HG02852 (cell line): ENCODE results near the gene RAB7B.
"Not testable (repeated sequence)": the region's sequence is repeated elsewhere in the genome, so short reads cannot be mapped to it uniquely, and the experiment has no call there.

Experiments
- ATAC-seq: cut with Tn5 transposase; IDR thresholded peaks from one replicate; pipeline ENCODE4 v1.9.1; 2021; ENCODE audit warnings: mild to moderate bottlenecking, moderate library complexity; ENCODE audit not compliant: unreplicated experiment

RAB7B gene

DNA sequence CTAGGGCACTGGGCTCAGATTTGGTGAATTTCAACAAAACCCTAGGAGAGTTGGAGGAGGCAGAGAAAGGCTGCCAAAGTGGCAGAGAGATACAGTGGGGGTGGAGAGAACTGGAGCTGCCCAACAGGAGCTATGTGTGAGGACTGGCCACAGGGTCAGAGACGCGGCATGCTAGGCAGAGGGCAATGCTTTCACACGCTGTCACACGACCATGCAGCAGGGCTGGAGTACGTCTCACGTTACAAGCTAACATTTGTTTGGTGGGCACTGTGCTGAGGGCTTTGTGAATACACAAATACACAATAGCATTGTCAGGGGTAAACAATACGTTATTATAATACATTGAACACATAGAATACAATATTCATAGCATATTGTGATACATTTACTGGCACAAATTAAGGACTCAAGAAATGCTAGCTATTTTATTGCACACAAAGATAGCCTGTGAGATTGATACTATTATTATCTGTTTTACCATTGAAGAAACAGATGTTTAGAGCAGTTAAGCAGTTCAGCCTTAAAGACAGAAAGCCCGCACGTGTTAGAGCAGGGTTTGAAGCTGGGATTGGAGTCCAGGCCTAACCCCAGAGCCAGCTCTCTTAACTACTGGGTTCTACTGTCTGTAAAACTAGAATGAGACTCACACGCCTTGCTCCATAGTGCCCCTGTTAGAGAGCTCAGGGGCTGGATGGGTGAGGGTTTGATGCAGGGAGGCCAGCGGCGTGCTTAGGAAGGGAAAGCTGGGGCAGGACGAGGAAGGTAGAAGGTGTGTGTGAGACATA is 4.5 kb downstream of the RAB7B start:
- no peak for ATAC-seq

DNA sequence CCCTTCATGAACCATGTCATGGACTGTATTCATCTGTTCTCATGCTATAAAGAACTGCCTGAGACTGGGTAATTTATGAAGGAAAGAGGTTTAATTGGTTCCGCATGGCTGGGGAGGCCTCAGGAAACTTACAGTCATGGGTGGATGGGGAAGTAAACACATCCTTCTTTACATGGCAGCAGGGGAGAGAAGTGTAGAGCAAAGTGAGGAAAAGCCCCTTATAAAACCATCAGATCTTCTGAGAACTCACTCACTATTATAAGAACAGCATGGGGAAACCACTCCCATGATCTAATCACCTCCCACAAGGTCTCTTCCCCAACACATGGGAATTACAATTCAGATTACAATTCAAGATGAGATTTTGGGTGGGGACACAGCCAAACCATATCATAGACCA is 6.6 kb downstream of the RAB7B start:
- ATAC-seq: not testable (repeated sequence)

DNA sequence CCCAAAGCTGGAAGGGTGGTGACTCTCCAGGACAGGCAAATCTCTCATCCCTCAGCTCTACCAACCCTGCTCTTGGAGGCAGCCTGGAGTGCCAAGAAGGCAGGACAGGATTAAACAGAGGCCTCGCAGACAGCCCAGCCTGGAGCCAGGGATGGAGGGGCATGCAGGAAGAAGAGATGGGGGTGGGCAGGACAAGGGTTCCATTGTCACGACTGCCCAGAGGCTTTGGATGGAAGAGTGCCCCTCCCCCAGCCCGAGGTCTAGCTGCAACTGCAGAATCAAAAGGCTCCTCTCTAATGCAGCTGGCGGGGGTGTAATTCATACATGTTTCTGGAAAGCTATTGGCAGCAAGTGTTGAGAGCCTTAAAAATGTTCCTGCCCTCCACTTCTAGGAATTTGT is 8.8 kb downstream of the RAB7B start:
- no peak for ATAC-seq

- ATAC-seq: no peak
Observed at GRCh38 chr1:205993068-205993467, 10.1 kb downstream of the RAB7B start.

DNA sequence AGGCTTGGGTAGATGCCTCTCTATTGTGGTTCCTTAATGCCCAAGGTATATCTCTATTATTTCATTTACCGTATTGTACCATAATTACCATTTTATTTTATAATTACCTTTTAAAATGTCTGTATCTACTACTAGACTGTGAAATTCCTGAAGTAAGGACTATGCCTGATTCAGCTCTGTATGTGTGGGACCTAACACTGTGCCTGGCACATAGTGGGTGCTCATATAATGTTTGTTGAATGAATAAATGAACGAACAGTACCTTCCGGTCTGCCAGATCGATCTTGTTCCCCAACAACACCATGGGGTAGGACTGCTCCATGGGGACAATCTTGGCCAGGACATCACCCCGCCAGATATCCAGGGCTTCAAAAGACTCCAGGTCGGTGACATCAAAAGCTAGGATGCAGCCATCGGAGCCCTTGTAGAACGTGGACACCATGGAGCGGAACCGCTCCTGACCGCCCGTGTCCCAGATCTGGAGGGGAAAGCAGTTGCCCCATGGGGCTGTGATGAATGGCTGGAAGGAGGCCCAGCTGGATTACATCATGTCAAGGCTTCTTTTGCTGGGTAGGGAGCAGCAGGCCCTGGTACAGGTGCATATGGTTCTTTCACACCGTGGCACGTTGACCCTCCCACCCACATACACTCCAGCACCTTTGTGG is 10.8 kb downstream of the RAB7B start:
- no peak for ATAC-seq

DNA sequence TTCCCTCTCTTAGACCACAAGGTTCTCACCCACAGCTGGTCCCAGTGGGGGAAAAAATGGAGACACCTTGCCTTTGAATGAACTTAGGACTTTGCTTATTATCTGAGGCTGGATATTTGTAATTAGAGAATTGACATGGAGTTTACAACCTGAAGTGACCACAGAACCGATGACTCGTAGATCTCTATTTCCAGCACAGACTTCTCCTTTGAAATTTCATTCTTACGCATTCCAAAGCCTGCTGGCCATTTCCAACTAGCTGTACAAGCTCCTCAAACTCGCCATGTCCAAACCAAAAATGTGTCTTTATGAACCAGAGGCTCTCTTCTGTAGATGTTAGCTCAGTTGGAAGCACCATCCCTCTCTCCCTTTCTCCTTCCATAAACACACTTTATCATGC is 12.0 kb downstream of the RAB7B start:
- ATAC-seq: no peak

- no peak for ATAC-seq
Observed at GRCh38 chr1:205990226-205990625, 13.0 kb downstream of the RAB7B start.

DNA sequence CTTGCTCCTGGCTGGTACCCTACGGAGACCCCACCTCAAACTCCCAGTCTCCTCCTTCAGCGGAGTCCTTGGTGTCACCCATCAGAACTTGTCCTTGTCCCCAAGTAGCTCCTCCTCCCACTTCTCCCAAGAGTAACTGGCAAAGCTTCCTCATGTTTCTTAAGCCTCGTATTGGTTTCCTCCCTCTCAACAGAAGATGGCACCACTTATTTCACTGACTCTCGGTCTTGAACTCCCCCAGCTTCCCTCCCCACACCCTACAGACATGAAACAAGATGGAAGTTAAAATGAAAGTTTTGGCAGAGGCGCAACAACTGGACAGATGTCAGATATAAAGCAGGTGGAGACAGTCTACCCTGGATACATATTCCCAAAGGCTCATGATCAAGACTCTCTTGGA is 13.4 kb downstream of the RAB7B start:
- no peak for ATAC-seq

- ATAC-seq: no peak
Observed at GRCh38 chr1:205988585-205988995, 14.6 kb downstream of the RAB7B start.

GRCh38 chr1:205986861-205987260 is 16.3 kb downstream of the RAB7B start:
- no peak for ATAC-seq

DNA sequence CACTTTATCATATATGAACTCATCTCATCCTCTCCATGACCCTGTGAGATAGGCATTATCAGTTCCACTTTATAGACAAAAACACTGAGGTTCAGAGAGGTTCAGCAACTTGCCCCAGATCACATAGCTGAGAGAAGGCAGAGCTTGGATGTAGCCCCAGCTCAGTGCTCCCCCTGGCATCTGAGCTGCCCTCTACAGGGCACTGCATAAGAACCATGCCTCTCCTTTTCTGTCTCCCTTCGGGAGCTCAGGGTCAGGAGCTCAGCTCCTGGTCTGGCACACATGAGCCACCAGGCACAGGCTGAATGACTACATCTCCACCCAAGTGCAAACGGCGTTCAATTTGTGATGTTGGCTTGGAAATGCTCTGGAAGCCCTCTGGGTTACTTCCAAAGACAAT is 16.9 kb downstream of the RAB7B start:
- no peak for ATAC-seq

GRCh38 chr1:205985330-205986005 is 17.7 kb downstream of the RAB7B start:
- ATAC-seq: no peak

DNA sequence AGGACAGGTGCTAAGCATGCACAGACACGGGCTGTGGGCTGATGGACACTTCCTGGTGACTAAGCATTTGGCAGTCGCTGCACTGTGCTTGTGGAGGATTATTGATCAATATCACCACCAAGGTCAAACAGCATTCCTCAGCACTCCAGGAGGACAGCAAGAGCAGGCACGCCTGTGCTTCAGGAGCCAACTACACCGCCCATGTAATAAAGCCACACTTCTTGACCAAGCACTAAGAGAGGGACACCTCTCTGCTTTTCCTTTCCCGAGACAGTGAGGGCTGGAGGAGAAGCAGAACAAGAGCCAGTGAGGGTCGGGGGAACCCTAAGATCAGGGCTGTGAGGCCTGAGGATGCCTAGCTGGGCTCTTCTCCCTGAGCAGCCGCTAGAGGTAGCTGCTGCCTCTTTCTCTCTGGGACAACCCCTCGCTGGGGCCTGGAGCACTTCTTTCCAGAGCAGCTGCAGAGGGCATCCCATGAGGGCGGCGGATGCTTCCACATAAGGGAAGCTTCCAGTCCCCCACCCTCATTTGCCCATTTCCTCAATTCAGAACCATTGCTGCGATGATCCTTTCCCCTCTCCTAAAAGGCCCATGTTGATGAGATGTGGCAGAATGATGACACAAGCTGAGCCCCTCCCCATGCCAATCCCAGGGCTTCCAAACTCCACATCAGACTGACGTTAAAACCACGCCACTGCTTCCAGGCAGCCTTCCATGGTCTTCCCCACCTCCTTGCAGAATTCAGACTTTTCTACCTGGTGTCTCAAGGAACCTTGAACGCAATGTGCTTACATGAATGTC is 19.1 kb downstream of the RAB7B start:
- ATAC-seq: peak; percentile 44

- no peak for ATAC-seq
Observed at GRCh38 chr1:205981257-205981656, 21.9 kb downstream of the RAB7B start.

DNA sequence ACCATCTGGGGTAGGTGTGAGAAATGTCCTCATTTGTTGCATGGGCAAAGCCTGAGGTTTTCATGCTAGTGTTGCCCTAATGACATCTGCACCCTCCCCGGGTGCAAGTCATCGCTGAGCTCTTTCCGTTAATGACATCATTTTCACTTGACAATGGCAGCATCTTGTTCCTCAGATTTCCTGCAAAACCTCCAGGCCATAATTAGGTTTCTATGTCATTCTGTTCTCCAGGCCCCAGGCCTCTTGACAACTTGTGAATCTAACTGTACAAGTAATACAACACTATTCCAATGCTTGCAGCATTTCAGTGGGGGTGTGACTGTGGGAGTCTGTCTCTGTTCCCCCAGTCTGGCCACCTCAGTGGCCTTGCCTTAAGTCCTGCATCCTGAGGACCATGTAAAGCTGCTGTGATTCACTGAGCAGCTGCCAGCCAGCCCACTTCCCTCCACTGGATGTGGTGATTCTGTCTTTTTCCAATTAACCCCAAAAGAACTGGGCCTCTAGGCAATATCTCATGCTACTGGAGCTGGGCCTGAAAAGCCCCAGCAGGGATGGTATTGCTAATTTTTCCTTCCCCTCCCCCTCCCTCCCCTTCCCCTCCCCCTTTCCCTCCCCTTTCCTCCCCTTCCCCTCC is 22.8 kb downstream of the RAB7B start:
- no peak for ATAC-seq

GRCh38 chr1:205979301-205979700 is 23.9 kb downstream of the RAB7B start:
- ATAC-seq: no peak

DNA sequence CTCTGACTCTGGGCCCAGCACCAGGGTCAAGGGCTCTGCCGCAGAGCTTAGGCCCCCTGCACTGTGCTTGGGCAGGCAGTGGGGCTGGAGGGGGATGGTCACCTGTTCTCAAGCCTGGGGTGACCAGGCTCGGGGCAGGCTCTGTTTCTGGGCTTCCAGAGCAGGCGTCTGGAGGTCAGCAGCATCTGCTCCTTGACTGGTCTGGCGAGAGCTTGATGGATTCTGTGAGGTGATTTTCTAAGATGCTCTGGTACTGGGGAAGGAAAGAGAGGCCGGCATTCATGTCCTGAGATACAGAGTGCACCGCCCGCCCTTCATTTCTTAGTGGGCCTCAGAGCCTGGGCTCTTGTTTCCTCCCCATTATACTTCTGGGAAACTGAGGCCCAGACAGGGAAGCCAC is 24.5 kb downstream of the RAB7B start:
- ATAC-seq: no peak

- no peak for ATAC-seq
Observed at GRCh38 chr1:205977402-205978014, 25.7 kb downstream of the RAB7B start.

- ATAC-seq: no peak
Observed at GRCh38 chr1:205976708-205977401, 26.3 kb downstream of the RAB7B start.

GRCh38 chr1:205976036-205976435 is 27.2 kb downstream of the RAB7B start:
- no peak for ATAC-seq
